AG04449 (cell line): Measurements from ENCODE around the gene INSC.

Experiments used
- CTCF ChIA-PET: fragments of 350-600 bp; formaldehyde crosslinking; extraction: SDS; loops from one replicate; lab custom pipeline; 2021; ENCODE audit warnings: antibody characterized with exemption; lab: Yijun Ruan, JAX
- POLR2A ChIA-PET: fragments of 400-600, 350-600 bp; formaldehyde crosslinking; extraction: SDS; loops from one replicate; lab custom pipeline; 2020; ENCODE audit warnings: antibody characterized with exemption, inconsistent platforms; lab: Yijun Ruan, JAX
- DNase-seq: peaks from one replicate; pipeline ENCODE4 v3.0.0-alpha.2; 2010; ENCODE audit warnings: low read depth, low spot score
- H3K4me3 ChIP-seq: 2 replicates; pipeline ENCODE4 v1.5.1; 2011; ENCODE audit warnings: low read depth, mild to moderate bottlenecking, control low read depth, low read length
- TF ChIP-seq, protein P1 (sequence below): IDR thresholded peaks from one replicate; pipeline ENCODE4 v1.5.1; 2011; ENCODE audit warnings: mild to moderate bottlenecking, moderate library complexity, low read length, control low read depth, inconsistent platforms; ENCODE audit not compliant: insufficient read depth; ENCODE audit errors: missing control alignments

INSC gene

GRCh38 chr11:15178214-15178613 is 63.5 kb downstream of the INSC start:
- no peak for DNase-seq
- CTCF ChIA-PET, result interaction anchor here (1.0 to 5.2 kb wide), 5 partner anchors 17 to 104 kb away, joined by 4 to 33 read pairs (median 8); no protein-coding TSS in a partner anchor

DNA sequence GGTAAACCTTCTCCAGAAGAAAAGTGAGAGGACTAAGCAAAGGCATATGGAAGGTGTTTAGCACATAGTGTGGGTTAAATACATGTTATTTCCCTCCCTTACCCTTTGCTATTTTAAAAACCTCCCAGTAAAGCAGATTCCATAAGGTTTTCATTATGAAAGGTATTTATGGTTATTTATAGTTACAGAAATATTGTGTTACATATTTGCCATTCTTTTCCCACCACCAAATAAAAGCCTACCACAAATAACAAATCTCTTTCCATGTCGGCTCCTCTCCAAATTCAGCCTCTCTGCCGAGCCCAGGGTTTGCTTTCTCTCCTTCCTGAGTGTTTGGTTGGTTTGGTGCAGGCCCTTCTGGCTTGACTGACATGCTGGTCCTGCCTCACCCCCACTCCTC is 64.4 kb downstream of the INSC start:
- ChIA-PET POLR2A (no interaction called here), CTCF (interaction anchor here (2.9 to 5.2 kb wide), 2 partner anchors 20 to 79 kb away, joined by 9 to 33 read pairs; no protein-coding TSS in a partner anchor)
- TF ChIP-seq, protein P1, sequence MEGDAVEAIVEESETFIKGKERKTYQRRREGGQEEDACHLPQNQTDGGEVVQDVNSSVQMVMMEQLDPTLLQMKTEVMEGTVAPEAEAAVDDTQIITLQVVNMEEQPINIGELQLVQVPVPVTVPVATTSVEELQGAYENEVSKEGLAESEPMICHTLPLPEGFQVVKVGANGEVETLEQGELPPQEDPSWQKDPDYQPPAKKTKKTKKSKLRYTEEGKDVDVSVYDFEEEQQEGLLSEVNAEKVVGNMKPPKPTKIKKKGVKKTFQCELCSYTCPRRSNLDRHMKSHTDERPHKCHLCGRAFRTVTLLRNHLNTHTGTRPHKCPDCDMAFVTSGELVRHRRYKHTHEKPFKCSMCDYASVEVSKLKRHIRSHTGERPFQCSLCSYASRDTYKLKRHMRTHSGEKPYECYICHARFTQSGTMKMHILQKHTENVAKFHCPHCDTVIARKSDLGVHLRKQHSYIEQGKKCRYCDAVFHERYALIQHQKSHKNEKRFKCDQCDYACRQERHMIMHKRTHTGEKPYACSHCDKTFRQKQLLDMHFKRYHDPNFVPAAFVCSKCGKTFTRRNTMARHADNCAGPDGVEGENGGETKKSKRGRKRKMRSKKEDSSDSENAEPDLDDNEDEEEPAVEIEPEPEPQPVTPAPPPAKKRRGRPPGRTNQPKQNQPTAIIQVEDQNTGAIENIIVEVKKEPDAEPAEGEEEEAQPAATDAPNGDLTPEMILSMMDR, result no peak
- no peak overlapping the region for H3K4me3 ChIP-seq
- peak; percentile 59 for DNase-seq

More at GRCh38 chr11:15178214-15178613, 63.5 kb downstream of the INSC start:
- POLR2A ChIA-PET, result no interaction called here
- no peak overlapping the region for H3K4me3 ChIP-seq
- TF ChIP-seq, protein P1, result no peak

DNA sequence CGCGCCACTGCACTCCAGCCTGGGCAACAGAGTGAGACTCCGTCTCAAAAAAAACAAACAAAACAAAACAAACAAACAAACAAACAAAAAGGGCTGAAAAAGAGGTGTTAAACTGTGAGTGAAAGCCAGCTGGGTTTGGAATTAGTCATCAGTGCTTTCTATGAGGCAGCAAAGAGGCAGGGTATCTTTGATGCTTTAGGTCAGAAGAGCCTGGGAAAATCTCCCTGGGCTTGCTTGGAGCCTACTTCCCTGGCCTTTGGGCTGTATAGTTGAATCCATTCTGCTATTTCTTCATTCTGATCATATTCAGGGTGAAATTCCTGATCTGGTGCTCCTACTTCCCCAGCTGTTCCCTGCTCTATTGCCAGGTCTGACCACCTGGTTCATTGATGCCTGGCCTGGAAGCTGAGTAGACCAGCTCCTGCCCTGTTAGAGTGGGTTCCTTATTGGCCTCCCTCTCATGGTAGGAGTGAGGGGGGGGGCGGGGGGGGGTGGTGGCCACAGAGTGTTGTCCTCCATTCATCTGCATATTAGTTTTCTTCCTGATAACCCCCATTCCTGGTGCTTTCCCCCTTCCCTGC is 65.6 kb downstream of the INSC start:
- TF ChIP-seq, protein P1, result no peak
- ChIA-PET CTCF (interaction anchor here (2.9 kb wide), 1 partner anchor 80 kb away, joined by 9 read pairs; no protein-coding TSS in a partner anchor), POLR2A (no interaction called here)
- no peak overlapping the region for H3K4me3 ChIP-seq
- DNase-seq, result no peak

DNA sequence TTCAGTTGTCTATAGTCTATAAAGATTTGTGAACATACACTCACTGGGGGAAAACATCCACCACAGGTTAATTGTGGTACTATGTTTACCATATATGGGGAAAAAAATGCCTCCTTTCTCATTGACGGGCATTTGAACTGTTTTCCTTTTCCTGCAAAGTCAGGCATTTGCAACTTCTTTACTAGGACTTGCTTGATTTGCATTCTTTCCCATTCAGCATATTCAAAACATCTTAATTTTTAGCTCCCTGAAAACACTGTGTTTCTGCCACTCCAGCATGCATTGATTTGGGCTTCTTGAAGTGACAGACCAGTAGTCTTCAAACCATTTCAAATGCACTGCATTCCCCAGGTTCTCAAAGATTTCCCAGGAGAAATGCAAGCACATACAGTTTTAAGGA is 67.6 kb downstream of the INSC start:
- ChIA-PET CTCF (interaction anchor here (0.8 kb wide), 2 partner anchors 80 to 83 kb away, joined by 3 to 5 read pairs; no protein-coding TSS in a partner anchor), POLR2A (no interaction called here)
- no peak overlapping the region for H3K4me3 ChIP-seq
- TF ChIP-seq, protein P1, result no peak
- no peak for DNase-seq

GRCh38 chr11:15185021-15185420 is 70.3 kb downstream of the INSC start:
- ChIA-PET POLR2A (no interaction called here), CTCF (interaction anchor here (1.2 kb wide), 1 partner anchor 10 kb away, joined by 4 read pairs; no protein-coding TSS in a partner anchor)
- DNase-seq, result no peak
- TF ChIP-seq, protein P1, result no peak
- H3K4me3 ChIP-seq, result no peak overlapping the region

- CTCF ChIA-PET, result interaction anchor here (0.9 to 1.9 kb wide), 3 partner anchors 9 to 22 kb away, joined by 3 to 7 read pairs (median 4); no protein-coding TSS in a partner anchor
- TF ChIP-seq, protein P1, result no peak
- no peak overlapping the region for H3K4me3 ChIP-seq
- POLR2A ChIA-PET, result no interaction called here
- DNase-seq, result no peak
These were observed 71.4 kb downstream of the INSC start for GRCh38 chr11:15186146-15186545.
